Chondrocyte (in vitro differentiated cells): Measurements from ENCODE around the gene KAZN. TPM values are rescaled to one million over a fixed set of nuclear protein-coding genes. Genes with fewer than 3 reads are reported as not detected.

Experiments used
- DNase-seq: peaks from one replicate; pipeline ENCODE4 v3.0.0; 2021; ENCODE audit warnings: mixed read lengths, low spot score
- H3K27ac Mint-ChIP-seq: one replicate; pipeline ENCODE4 v1.8.0; 2021; ENCODE audit warnings: mild to moderate bottlenecking, moderate library complexity, mixed read lengths; ENCODE audit not compliant: unreplicated experiment
- H3K27me3 Mint-ChIP-seq: 2 replicates; pipeline ENCODE4 v1.8.0; 2021; ENCODE audit warnings: low read depth, mixed read lengths
- H3K36me3 Mint-ChIP-seq: 2 replicates; pipeline ENCODE4 v1.8.0; 2021; ENCODE audit warnings: low read depth, mixed read lengths
- H3K4me1 Mint-ChIP-seq: 2 replicates; pipeline ENCODE4 v1.8.0; 2021; ENCODE audit warnings: low read depth, mild to moderate bottlenecking, mixed read lengths
- H3K4me3 Mint-ChIP-seq: one replicate; pipeline ENCODE4 v1.8.0; 2021; ENCODE audit warnings: mild to moderate bottlenecking, moderate library complexity, mixed read lengths; ENCODE audit not compliant: unreplicated experiment
- H3K9me3 Mint-ChIP-seq: 2 replicates; pipeline ENCODE4 v1.8.0; 2021; ENCODE audit warnings: low read depth, mixed read lengths
- total RNA-seq: library from RNA; stranded (reverse); gene quantifications from 3 replicates; pipeline ENCODE4 v1.2.1, GENCODE V29; 2021
- TF ChIP-seq, protein P1 (sequence below): fragments of 200-600 bp; sonication (generic); IDR thresholded peaks from 2 replicates; pipeline ENCODE4 v1.5.0; 2021; ENCODE audit warnings: antibody characterized with exemption, mild to moderate bottlenecking, moderate library complexity

Gene KAZN
- total RNA-seq, 1 donor from 2014 or later, result 29.6 TPM

GRCh38 chr1:14954210-14954609 lies 355.7 kb downstream of the KAZN start:
- TF ChIP-seq, protein P1, sequence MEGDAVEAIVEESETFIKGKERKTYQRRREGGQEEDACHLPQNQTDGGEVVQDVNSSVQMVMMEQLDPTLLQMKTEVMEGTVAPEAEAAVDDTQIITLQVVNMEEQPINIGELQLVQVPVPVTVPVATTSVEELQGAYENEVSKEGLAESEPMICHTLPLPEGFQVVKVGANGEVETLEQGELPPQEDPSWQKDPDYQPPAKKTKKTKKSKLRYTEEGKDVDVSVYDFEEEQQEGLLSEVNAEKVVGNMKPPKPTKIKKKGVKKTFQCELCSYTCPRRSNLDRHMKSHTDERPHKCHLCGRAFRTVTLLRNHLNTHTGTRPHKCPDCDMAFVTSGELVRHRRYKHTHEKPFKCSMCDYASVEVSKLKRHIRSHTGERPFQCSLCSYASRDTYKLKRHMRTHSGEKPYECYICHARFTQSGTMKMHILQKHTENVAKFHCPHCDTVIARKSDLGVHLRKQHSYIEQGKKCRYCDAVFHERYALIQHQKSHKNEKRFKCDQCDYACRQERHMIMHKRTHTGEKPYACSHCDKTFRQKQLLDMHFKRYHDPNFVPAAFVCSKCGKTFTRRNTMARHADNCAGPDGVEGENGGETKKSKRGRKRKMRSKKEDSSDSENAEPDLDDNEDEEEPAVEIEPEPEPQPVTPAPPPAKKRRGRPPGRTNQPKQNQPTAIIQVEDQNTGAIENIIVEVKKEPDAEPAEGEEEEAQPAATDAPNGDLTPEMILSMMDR, result no peak
- H3K4me1 Mint-ChIP-seq, result peaks cover 35% of the 10 kb centered on the region
- no peak overlapping the region for H3K4me3 Mint-ChIP-seq
- peaks cover 3% of the 10 kb centered on the region for H3K36me3 Mint-ChIP-seq
- DNase-seq, result no peak
- H3K27ac Mint-ChIP-seq, result no peak overlapping the region
- H3K27me3 Mint-ChIP-seq, result no peaks in the 10 kb centered on the region
- H3K9me3 Mint-ChIP-seq, result no peaks in the 10 kb centered on the region

- H3K4me1 Mint-ChIP-seq, result peaks cover 28% of the 10 kb centered on the region
- H3K9me3 Mint-ChIP-seq, result no peaks in the 10 kb centered on the region
- DNase-seq, result no peak
- H3K4me3 Mint-ChIP-seq, result no peak overlapping the region
- no peaks in the 10 kb centered on the region for H3K27me3 Mint-ChIP-seq
- H3K36me3 Mint-ChIP-seq, result peaks cover 3% of the 10 kb centered on the region
- no peak overlapping the region for H3K27ac Mint-ChIP-seq
- TF ChIP-seq, protein P1, result no peak
Observed at GRCh38 chr1:14954930-14955329, 356.4 kb downstream of the KAZN start.

DNA sequence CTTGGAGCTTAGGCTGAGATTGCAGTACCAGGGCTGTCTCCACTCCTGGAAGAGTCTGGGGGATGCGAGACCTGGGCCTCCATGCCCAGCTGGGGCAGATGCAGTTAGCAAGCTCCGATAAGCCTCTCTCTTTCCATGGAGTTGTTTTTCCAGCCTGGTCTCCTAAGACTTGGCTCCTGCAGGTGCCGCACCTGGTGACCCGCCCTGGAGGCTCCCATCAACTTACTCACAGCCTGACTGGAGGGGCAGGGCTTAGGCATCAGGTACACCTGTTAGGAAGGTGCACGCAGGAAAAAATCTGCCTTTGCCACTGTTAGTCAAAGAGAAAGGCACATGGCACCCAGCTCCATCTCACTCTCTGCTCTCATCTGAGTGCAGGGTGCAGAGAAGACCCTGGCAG lies 356.9 kb downstream of the KAZN start:
- Mint-ChIP-seq H3K27me3 (no peaks in the 10 kb centered on the region), H3K4me3 (no peak overlapping the region), H3K9me3 (no peaks in the 10 kb centered on the region), H3K36me3 (peaks cover 3% of the 10 kb centered on the region), H3K4me1 (peaks cover 23% of the 10 kb centered on the region), H3K27ac (no peak overlapping the region)
- TF ChIP-seq, protein P1, result no peak
- DNase-seq, result no peak

DNA sequence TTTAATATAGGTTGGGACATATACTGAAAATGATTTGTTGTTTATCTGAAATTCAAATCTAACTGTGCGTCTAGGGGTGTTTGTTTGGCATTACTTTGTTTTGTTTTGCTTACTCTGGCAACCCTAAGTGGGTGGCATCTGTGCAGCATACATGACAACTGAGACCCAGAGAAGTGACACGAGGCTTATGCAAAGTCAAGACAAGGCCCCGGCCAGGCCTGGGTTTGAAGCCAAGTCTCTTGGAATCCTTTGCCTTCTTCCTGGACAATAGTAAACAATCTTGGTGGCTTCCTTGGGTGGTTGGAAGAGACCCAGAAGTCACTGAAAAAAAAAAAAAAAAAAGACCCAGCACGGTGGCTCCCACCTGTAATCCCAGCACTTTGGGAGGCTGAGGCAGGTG lies 357.5 kb downstream of the KAZN start:
- Mint-ChIP-seq H3K27ac (no peak overlapping the region), H3K9me3 (no peaks in the 10 kb centered on the region), H3K4me1 (peaks cover 17% of the 10 kb centered on the region), H3K36me3 (peaks cover 6% of the 10 kb centered on the region), H3K27me3 (no peaks in the 10 kb centered on the region), H3K4me3 (no peak overlapping the region)
- TF ChIP-seq, protein P1, result no peak
- no peak for DNase-seq

GRCh38 chr1:14956579-14957195 lies 358.2 kb downstream of the KAZN start:
- no peak overlapping the region for H3K27ac Mint-ChIP-seq
- no peaks in the 10 kb centered on the region for H3K9me3 Mint-ChIP-seq
- no peak for DNase-seq
- no peak overlapping the region for H3K4me3 Mint-ChIP-seq
- no peaks in the 10 kb centered on the region for H3K27me3 Mint-ChIP-seq
- peaks cover 15% of the 10 kb centered on the region for H3K4me1 Mint-ChIP-seq
- TF ChIP-seq, protein P1, result no peak
- H3K36me3 Mint-ChIP-seq, result peaks cover 9% of the 10 kb centered on the region
